NCI-H2029 treated with DMSO at 0.1 percent for 48 hours (cell line): Measurements from ENCODE around the gene RYR3.
A peak's percentile ranks its signal among the peaks of the same experiment; 100 is the strongest.

Experiments
- DNase-seq: peaks from one replicate; lab custom pipeline; 2025; lab: John Stamatoyannopoulos, UW

The RYR3 gene

GRCh38 chr15:33882921-33883320 is 572.2 kb downstream of the RYR3 start:
- no peak for DNase-seq

GRCh38 chr15:33888176-33888575 is 577.4 kb downstream of the RYR3 start:
- DNase-seq: peak; percentile 16

GRCh38 chr15:33894193-33894592 is 583.4 kb downstream of the RYR3 start:
- DNase-seq: no peak

GRCh38 chr15:33902043-33902442 is 591.3 kb downstream of the RYR3 start:
- DNase-seq: no peak

- no peak for DNase-seq
These were observed 592.9 kb downstream of the RYR3 start for GRCh38 chr15:33903661-33904060.

GRCh38 chr15:33907326-33907725 is 596.6 kb downstream of the RYR3 start:
- DNase-seq: no peak

- DNase-seq: no peak
These were observed 597.6 kb downstream of the RYR3 start for GRCh38 chr15:33908406-33908805.

GRCh38 chr15:33910741-33911140 is 600.0 kb downstream of the RYR3 start:
- DNase-seq: no peak

- DNase-seq: no peak
These were observed 601.6 kb downstream of the RYR3 start for GRCh38 chr15:33912326-33912725.

- no peak for DNase-seq
These were observed 602.7 kb downstream of the RYR3 start for GRCh38 chr15:33913459-33913858.
